ENCODE measurements around the gene PPP5C. TPM values are rescaled to one million over a fixed set of nuclear protein-coding genes. Genes with fewer than 3 reads are reported as not detected.

Gene PPP5C
- total RNA-seq, 4 donors from 2014 or later: 24.1 to 68.4 (median 41.4) TPM

- TF ChIP-seq CTCF (IDR thresholded peaks at IDR 0.05; ENCODE audit: low read depth): no peak
Observed at GRCh38 chr19:46384396-46384795, 37.5 kb downstream of the PPP5C start.

GRCh38 chr19:46385636-46386035, 38.7 kb downstream of the PPP5C start:
- TF ChIP-seq CTCF (IDR thresholded peaks at IDR 0.05; ENCODE audit: low read depth): no peak

- no peak for TF ChIP-seq CTCF (IDR thresholded peaks at IDR 0.05; ENCODE audit: low read depth)
Observed at GRCh38 chr19:46386151-46386550, 39.3 kb downstream of the PPP5C start.

- no peak for TF ChIP-seq CTCF (IDR thresholded peaks at IDR 0.05; ENCODE audit: low read depth)
Observed at GRCh38 chr19:46386996-46387712, 40.3 kb downstream of the PPP5C start.

- TF ChIP-seq CTCF (IDR thresholded peaks at IDR 0.05; ENCODE audit: low read depth): no peak
Observed at GRCh38 chr19:46387713-46388130, 40.8 kb downstream of the PPP5C start.

- TF ChIP-seq CTCF (IDR thresholded peaks at IDR 0.05; ENCODE audit: low read depth): no peak
Observed at GRCh38 chr19:46388311-46389095, 41.6 kb downstream of the PPP5C start.

- no peak for TF ChIP-seq CTCF (IDR thresholded peaks at IDR 0.05; ENCODE audit: low read depth)
Observed at GRCh38 chr19:46390121-46390858, 43.4 kb downstream of the PPP5C start.

Data from subcutaneous adipose tissue (tissue), 4 donors.